Neuron (in vitro differentiated cells): ENCODE data around the gene LRRC37A3.
"Not testable (repeated sequence)": the region's sequence is repeated elsewhere in the genome, so short reads cannot be mapped to it uniquely, and the experiment has no call there.

Source experiments
- H2AFZ ChIP-seq: one replicate; pipeline ENCODE4 v1.6.1; 2013; ENCODE audit warnings: low read depth, mild to moderate bottlenecking, inconsistent platforms, low read length, moderate library complexity
- H3K27me3 ChIP-seq: one replicate; pipeline ENCODE4 v1.6.1; 2013; ENCODE audit warnings: low read length; ENCODE audit not compliant: insufficient read depth
- H3K36me3 ChIP-seq: one replicate; pipeline ENCODE4 v1.6.1; 2013; ENCODE audit warnings: low read length; ENCODE audit not compliant: insufficient read depth
- H3K4me1 ChIP-seq: one replicate; pipeline ENCODE4 v1.6.1; 2013; ENCODE audit warnings: low read length; ENCODE audit not compliant: insufficient read depth
- H3K4me3 ChIP-seq: 2 replicates; pipeline ENCODE4 v1.5.1; 2013; ENCODE audit warnings: mild to moderate bottlenecking, low read length, moderate library complexity
- H3K9me3 ChIP-seq: one replicate; pipeline ENCODE4 v1.6.1; 2013; ENCODE audit warnings: low read length

The LRRC37A3 gene

GRCh38 chr17:64938290-64938689, 19.0 kb upstream of the LRRC37A3 start:
- H3K36me3 ChIP-seq: no peaks in the 10 kb centered on the region

GRCh38 chr17:64936117-64936516, 16.8 kb upstream of the LRRC37A3 start:
- Histone ChIP-seq H2AFZ (no peak overlapping the region), H3K4me3 (no peak overlapping the region), H3K4me1 (no peaks in the 10 kb centered on the region), H3K36me3 (no peaks in the 10 kb centered on the region), H3K9me3 (no peaks in the 10 kb centered on the region), H3K27me3 (no peaks in the 10 kb centered on the region)

More at GRCh38 chr17:64938290-64938689, 19.0 kb upstream of the LRRC37A3 start:
- no peaks in the 10 kb centered on the region for H3K9me3 ChIP-seq
- H3K4me1 ChIP-seq: no peaks in the 10 kb centered on the region
- H3K4me3 ChIP-seq: no peak overlapping the region
- no peak overlapping the region for H2AFZ ChIP-seq
- H3K27me3 ChIP-seq: no peaks in the 10 kb centered on the region

- H3K4me3 ChIP-seq, H2AFZ ChIP-seq, H3K36me3 ChIP-seq, H3K4me1 ChIP-seq, H3K27me3 ChIP-seq, H3K9me3 ChIP-seq: not testable (repeated sequence)
Observed at GRCh38 chr17:64934284-64934778, 15.1 kb upstream of the LRRC37A3 start.

- H3K27me3 ChIP-seq, H3K4me3 ChIP-seq, H2AFZ ChIP-seq, H3K9me3 ChIP-seq, H3K36me3 ChIP-seq, H3K4me1 ChIP-seq: not testable (repeated sequence)
Observed at GRCh38 chr17:64932850-64933249, 13.6 kb upstream of the LRRC37A3 start.

- not testable (repeated sequence) for H3K4me3 ChIP-seq, H3K4me1 ChIP-seq, H3K9me3 ChIP-seq
Observed at GRCh38 chr17:64930374-64930773, 11.1 kb upstream of the LRRC37A3 start.

GRCh38 chr17:64929419-64930209, 10.3 kb upstream of the LRRC37A3 start:
- not testable (repeated sequence) for H3K4me1 ChIP-seq, H2AFZ ChIP-seq, H3K36me3 ChIP-seq, H3K4me3 ChIP-seq, H3K9me3 ChIP-seq, H3K27me3 ChIP-seq

More at GRCh38 chr17:64930374-64930773, 11.1 kb upstream of the LRRC37A3 start:
- H3K36me3 ChIP-seq, H2AFZ ChIP-seq, H3K27me3 ChIP-seq: not testable (repeated sequence)

- not testable (repeated sequence) for H3K4me1 ChIP-seq, H3K9me3 ChIP-seq, H3K27me3 ChIP-seq, H3K4me3 ChIP-seq, H3K36me3 ChIP-seq, H2AFZ ChIP-seq
Observed at GRCh38 chr17:64928701-64929100, 9.4 kb upstream of the LRRC37A3 start.

- H3K27me3 ChIP-seq, H3K9me3 ChIP-seq, H3K36me3 ChIP-seq, H3K4me3 ChIP-seq, H2AFZ ChIP-seq, H3K4me1 ChIP-seq: not testable (repeated sequence)
Observed at GRCh38 chr17:64927444-64927843, 8.2 kb upstream of the LRRC37A3 start.

GRCh38 chr17:64926430-64926829, 7.2 kb upstream of the LRRC37A3 start:
- H3K27me3 ChIP-seq, H3K4me3 ChIP-seq, H3K4me1 ChIP-seq, H3K9me3 ChIP-seq, H2AFZ ChIP-seq, H3K36me3 ChIP-seq: not testable (repeated sequence)

- H3K4me1 ChIP-seq, H2AFZ ChIP-seq, H3K27me3 ChIP-seq, H3K36me3 ChIP-seq, H3K9me3 ChIP-seq, H3K4me3 ChIP-seq: not testable (repeated sequence)
Observed at GRCh38 chr17:64925244-64925643, 6.0 kb upstream of the LRRC37A3 start.

- H3K4me3 ChIP-seq, H2AFZ ChIP-seq, H3K27me3 ChIP-seq, H3K4me1 ChIP-seq, H3K9me3 ChIP-seq, H3K36me3 ChIP-seq: not testable (repeated sequence)
Observed at GRCh38 chr17:64923051-64923568, 3.8 kb upstream of the LRRC37A3 start.

- H2AFZ ChIP-seq: no peak overlapping the region
- H3K4me3 ChIP-seq: no peak overlapping the region
- H3K36me3 ChIP-seq: no peaks in the 10 kb centered on the region
- H3K27me3 ChIP-seq: no peaks in the 10 kb centered on the region
- no peaks in the 10 kb centered on the region for H3K9me3 ChIP-seq
- no peaks in the 10 kb centered on the region for H3K4me1 ChIP-seq
Observed at GRCh38 chr17:64920419-64921172, 1.3 kb upstream of the LRRC37A3 start.

- H3K4me1 ChIP-seq: no peaks in the 10 kb centered on the region
- H3K36me3 ChIP-seq: no peaks in the 10 kb centered on the region
- no peaks in the 10 kb centered on the region for H3K27me3 ChIP-seq
- H2AFZ ChIP-seq: peak overlapping the region; percentile 97
- H3K9me3 ChIP-seq: no peaks in the 10 kb centered on the region
- H3K4me3 ChIP-seq: peak overlapping the region; percentile 55
Observed at GRCh38 chr17:64920026-64920418, 744 bp upstream of the LRRC37A3 start.
